K562 (cell line): ENCODE data around the gene PPM1L. TPM values are rescaled to one million over a fixed set of nuclear protein-coding genes. Genes with fewer than 3 reads are reported as not detected.

Experiments used
- EWSR1 ChIP-seq: fragments of 450-650 bp; IDR thresholded peaks from 2 replicates; pipeline ENCODE4 v1.6.1; 2018; ENCODE audit warnings: borderline replicate concordance, mild to moderate bottlenecking, low read depth, moderate library complexity; ENCODE audit not compliant: partially characterized antibody
- MBD2 ChIP-seq: sonication (generic); IDR thresholded peaks from 2 replicates; pipeline ENCODE4 v1.6.1; 2016; ENCODE audit warnings: low read depth, borderline replicate concordance
- ZC3H4 ChIP-seq: sonication (generic); formaldehyde crosslinking; IDR thresholded peaks from 2 replicates; pipeline ENCODE4 v1.9.0; 2021; ENCODE audit warnings: missing genetic modification reagents, borderline replicate concordance
- polyA plus RNA-seq, 8 experiments: library from polyadenylated mRNA; depleted of rRNA in 4 of 8; stranded (reverse) in 5 of 8; unstranded in 3 of 8; fragments of >200 nt; fragmentation: Nextera tagmentation in 2 of 8; fragmentation: Illumina TruSeq in 1 of 8; extraction: Ambion mirVana in 2 of 8; extraction: Trizol in 1 of 8; gene quantifications; 2 replicates each; pipeline versions ENCODE4 v1.2.1 to v1.2.3, GENCODE V29; 2011 to 2014; ENCODE audit warnings: inconsistent platforms in 1 of 8, missing spikeins in 1 of 8
- total RNA-seq, 7 experiments: library from RNA; depleted of rRNA in 6 of 7; stranded (reverse); fragments of >200 nt in 6 of 7; fragmentation: Illumina TruSeq in 2 of 7; extraction: Trizol in 2 of 7; gene quantifications; 2 replicates each; pipeline versions ENCODE4 v1.2.1 to v1.2.3, GENCODE V29; 2011 to 2021; ENCODE audit warnings: low replicate concordance in 1 of 7
- TF ChIP-seq, protein P1 (sequence below), 2 experiments: fragments of 450-650 bp; formaldehyde crosslinking in 1 of 2; IDR thresholded peaks; 2 replicates each; pipeline versions ENCODE4 v1.4.0 to v1.6.1; 2014 to 2020; ENCODE audit warnings: mild to moderate bottlenecking in 2 of 2, borderline replicate concordance in 1 of 2, low read depth in 1 of 2

Gene PPM1L
- total and polyA plus RNA-seq, 9 of the 15 experiments (the other 6 are each of a cell fraction or from before 2014, with no cell fraction given), result 0.01 to 0.41 (median 0.14) TPM

DNA sequence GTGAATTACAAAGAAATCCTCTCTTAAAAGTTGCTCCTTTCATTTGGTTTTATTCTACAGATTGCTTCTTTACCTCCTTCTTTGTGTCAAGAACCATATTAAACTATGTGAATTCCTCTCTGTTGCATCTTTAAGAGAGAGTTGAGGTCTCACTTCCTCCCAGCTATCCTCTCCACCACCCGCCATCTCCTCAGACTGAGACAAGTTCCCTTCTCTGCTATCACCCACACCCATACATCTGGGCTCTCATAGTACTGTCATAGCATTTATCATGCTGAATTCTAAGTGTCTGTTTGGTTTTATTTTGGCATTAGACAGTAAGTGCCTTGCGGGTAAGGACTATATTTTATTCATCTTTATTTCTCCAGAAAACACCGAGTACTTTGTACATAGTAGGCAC lies 294.9 kb downstream of the PPM1L start (continued):
- TF ChIP-seq, protein P1, sequence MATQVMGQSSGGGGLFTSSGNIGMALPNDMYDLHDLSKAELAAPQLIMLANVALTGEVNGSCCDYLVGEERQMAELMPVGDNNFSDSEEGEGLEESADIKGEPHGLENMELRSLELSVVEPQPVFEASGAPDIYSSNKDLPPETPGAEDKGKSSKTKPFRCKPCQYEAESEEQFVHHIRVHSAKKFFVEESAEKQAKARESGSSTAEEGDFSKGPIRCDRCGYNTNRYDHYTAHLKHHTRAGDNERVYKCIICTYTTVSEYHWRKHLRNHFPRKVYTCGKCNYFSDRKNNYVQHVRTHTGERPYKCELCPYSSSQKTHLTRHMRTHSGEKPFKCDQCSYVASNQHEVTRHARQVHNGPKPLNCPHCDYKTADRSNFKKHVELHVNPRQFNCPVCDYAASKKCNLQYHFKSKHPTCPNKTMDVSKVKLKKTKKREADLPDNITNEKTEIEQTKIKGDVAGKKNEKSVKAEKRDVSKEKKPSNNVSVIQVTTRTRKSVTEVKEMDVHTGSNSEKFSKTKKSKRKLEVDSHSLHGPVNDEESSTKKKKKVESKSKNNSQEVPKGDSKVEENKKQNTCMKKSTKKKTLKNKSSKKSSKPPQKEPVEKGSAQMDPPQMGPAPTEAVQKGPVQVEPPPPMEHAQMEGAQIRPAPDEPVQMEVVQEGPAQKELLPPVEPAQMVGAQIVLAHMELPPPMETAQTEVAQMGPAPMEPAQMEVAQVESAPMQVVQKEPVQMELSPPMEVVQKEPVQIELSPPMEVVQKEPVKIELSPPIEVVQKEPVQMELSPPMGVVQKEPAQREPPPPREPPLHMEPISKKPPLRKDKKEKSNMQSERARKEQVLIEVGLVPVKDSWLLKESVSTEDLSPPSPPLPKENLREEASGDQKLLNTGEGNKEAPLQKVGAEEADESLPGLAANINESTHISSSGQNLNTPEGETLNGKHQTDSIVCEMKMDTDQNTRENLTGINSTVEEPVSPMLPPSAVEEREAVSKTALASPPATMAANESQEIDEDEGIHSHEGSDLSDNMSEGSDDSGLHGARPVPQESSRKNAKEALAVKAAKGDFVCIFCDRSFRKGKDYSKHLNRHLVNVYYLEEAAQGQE (IDR thresholded peaks at IDR 0.05; ENCODE audit: borderline replicate concordance), result no peak
- TF ChIP-seq, protein P1 (CRISPR knock-in tag; IDR thresholded peaks at IDR 0.05; ENCODE audit: low read depth), result no peak
- TF ChIP-seq ZC3H4 (CRISPR knock-in tag) (no peak), EWSR1 (no peak), MBD2 (no peak)
- TF ChIP-seq, all 486 proteins: peak for 0
